BE2C (cell line): ENCODE data around the gene FASTKD2.

Experiments used
- DNase-seq: peaks from one replicate; pipeline ENCODE4 v3.0.0-alpha.2; 2020
- H3K27me3 ChIP-seq: fragments of 250-450 bp; sonication (Bioruptor Pico); 2 replicates; pipeline ENCODE4 v1.5.1; 2020; ENCODE audit warnings: mild to moderate bottlenecking
- H3K36me3 ChIP-seq: fragments of 250-450 bp; sonication (Bioruptor Pico); 2 replicates; pipeline ENCODE4 v1.5.1; 2020; ENCODE audit warnings: mild to moderate bottlenecking
- H3K4me1 ChIP-seq: fragments of 250-450 bp; sonication (Bioruptor Pico); 2 replicates; pipeline ENCODE4 v1.5.1; 2020
- H3K4me3 ChIP-seq: 2 replicates; pipeline ENCODE4 v1.5.1; 2011; ENCODE audit warnings: low read depth, low read length
- H3K9me3 ChIP-seq: fragments of 250-450 bp; sonication (Bioruptor Pico); 2 replicates; pipeline ENCODE4 v1.5.1; 2020
- CTCF ChIP-seq: IDR thresholded peaks from 2 replicates; pipeline ENCODE4 v1.5.1; 2012; ENCODE audit warnings: mild to moderate bottlenecking, low read depth, low read length

The FASTKD2 gene

GRCh38 chr2:206824993-206825392, 59.6 kb downstream of the FASTKD2 start:
- TF ChIP-seq CTCF = no peak
- Histone ChIP-seq H3K27me3 (no peaks in the 10 kb centered on the region), H3K36me3 (no peaks in the 10 kb centered on the region), H3K4me3 (no peak overlapping the region), H3K4me1 (no peaks in the 10 kb centered on the region), H3K9me3 (no peaks in the 10 kb centered on the region)
- DNase-seq = no peak

- no peak for DNase-seq
- H3K4me3 ChIP-seq = no peak overlapping the region
- H3K27me3 ChIP-seq = no peaks in the 10 kb centered on the region
- H3K36me3 ChIP-seq = no peaks in the 10 kb centered on the region
- no peaks in the 10 kb centered on the region for H3K9me3 ChIP-seq
- peaks cover 2% of the 10 kb centered on the region for H3K4me1 ChIP-seq
- TF ChIP-seq CTCF = no peak
These were observed 66.1 kb downstream of the FASTKD2 start for GRCh38 chr2:206831442-206831995.

GRCh38 chr2:206832873-206833272, 67.5 kb downstream of the FASTKD2 start:
- no peaks in the 10 kb centered on the region for H3K27me3 ChIP-seq
- DNase-seq = no peak
- TF ChIP-seq CTCF = no peak
- no peak overlapping the region for H3K4me3 ChIP-seq
- no peaks in the 10 kb centered on the region for H3K36me3 ChIP-seq
- H3K9me3 ChIP-seq = no peaks in the 10 kb centered on the region
- H3K4me1 ChIP-seq = peaks cover 5% of the 10 kb centered on the region

GRCh38 chr2:206833291-206833690, 67.9 kb downstream of the FASTKD2 start:
- Histone ChIP-seq H3K9me3 (no peaks in the 10 kb centered on the region), H3K4me3 (no peak overlapping the region), H3K4me1 (peaks cover 5% of the 10 kb centered on the region), H3K36me3 (no peaks in the 10 kb centered on the region), H3K27me3 (no peaks in the 10 kb centered on the region)
- no peak for TF ChIP-seq CTCF
- DNase-seq = no peak

GRCh38 chr2:206836722-206837121, 71.3 kb downstream of the FASTKD2 start:
- H3K4me3 ChIP-seq = no peak overlapping the region
- H3K9me3 ChIP-seq = peaks cover 3% of the 10 kb centered on the region; the same call in 1 of the 2 replicates
- peaks cover 5% of the 10 kb centered on the region for H3K4me1 ChIP-seq
- H3K27me3 ChIP-seq = no peaks in the 10 kb centered on the region
- no peak for TF ChIP-seq CTCF
- no peaks in the 10 kb centered on the region for H3K36me3 ChIP-seq
- no peak for DNase-seq

GRCh38 chr2:206837775-206838174, 72.4 kb downstream of the FASTKD2 start:
- H3K9me3 ChIP-seq = peaks cover 3% of the 10 kb centered on the region; the same call in 1 of the 2 replicates
- peaks cover 5% of the 10 kb centered on the region for H3K4me1 ChIP-seq
- no peak for DNase-seq
- H3K4me3 ChIP-seq = no peak overlapping the region
- H3K36me3 ChIP-seq = no peaks in the 10 kb centered on the region
- no peak for TF ChIP-seq CTCF
- no peaks in the 10 kb centered on the region for H3K27me3 ChIP-seq
